Stimulated activated CD8-positive, alpha-beta memory T cell treated with anti-CD3 and anti-CD28 coated beads, Interleukin-15, amount 100 ng/mL, for 4 hours (primary cell): ENCODE data around the gene PPP1R9A.

Source experiments
- DNase-seq, 2 donors: peaks; one replicate each; pipeline ENCODE4 v3.0.0-alpha.2; 2020; ENCODE audit warnings: low read depth in 2 of 2

Gene PPP1R9A

GRCh38 chr7:95028683-95029082 is 121.3 kb downstream of the PPP1R9A start:
- DNase-seq, result no peak

DNA sequence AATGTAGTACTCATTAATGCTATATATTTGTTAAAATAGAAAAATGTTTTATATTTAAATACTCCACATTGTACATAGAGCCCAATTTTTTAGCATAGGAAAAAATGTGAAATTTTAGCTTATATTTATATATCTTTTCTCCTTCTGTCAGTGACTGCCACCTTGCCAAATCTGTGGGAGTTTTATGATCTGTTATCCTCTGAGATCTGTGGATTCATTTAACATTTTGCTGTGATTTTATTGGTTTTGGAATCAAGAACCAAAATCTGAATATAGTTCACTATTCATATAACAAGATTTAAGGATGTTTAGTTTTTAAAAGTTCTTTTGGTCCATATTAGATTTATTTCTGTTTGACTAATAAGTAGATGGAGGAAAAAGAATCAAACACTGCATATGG is 127.9 kb downstream of the PPP1R9A start:
- no peak for DNase-seq

GRCh38 chr7:95041031-95041430 is 133.6 kb downstream of the PPP1R9A start:
- DNase-seq, result no peak

GRCh38 chr7:95045236-95045923 is 138.0 kb downstream of the PPP1R9A start:
- no peak for DNase-seq

GRCh38 chr7:95046494-95047240 is 139.3 kb downstream of the PPP1R9A start:
- DNase-seq, result no peak

- DNase-seq, result no peak
These were observed 139.9 kb downstream of the PPP1R9A start for GRCh38 chr7:95047291-95047690.

DNA sequence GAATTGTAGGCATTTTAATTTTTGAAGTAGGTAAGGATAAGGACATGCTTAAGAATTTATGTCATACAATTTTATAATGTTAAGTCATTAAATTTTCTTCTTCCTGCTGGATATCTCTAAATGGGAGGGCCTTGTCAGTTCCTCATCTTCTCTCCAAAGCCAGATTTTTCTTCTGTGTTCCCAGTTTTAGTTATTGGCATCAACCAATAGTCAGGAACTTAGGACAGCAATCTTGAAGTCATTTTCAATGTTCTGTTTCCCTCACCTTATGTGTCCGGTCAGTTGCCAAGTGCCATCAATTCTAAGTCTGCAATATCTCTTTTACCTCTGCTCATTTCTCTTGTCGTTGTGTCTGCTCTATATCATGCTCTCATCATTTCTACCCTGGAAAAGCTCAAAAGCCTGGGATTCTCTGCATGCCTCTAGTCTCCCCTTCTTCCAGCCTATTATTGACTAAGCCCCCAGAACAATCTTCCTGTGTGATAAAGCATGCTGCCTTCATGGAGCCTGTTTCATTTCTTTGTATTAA is 145.2 kb downstream of the PPP1R9A start:
- DNase-seq, result no peak

DNA sequence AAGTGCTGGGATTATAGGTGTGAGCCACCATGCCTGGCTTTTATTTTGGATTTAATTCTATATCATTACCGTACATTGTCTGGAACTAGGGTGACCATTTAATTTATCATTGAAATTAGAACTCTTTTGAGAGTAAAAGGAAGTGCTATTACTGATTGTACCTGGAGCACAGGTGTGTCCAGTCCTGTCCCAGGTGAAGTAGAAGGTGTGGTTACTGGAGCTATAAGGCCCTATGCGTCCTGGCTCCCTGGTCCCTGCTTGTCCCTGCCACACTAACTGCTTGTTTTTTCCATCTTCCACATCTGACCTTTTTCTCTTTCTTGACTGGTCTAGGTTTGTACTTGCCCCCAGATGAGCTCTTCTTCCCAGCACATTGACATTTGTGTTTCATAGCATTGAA is 147.0 kb downstream of the PPP1R9A start:
- DNase-seq, result no peak

DNA sequence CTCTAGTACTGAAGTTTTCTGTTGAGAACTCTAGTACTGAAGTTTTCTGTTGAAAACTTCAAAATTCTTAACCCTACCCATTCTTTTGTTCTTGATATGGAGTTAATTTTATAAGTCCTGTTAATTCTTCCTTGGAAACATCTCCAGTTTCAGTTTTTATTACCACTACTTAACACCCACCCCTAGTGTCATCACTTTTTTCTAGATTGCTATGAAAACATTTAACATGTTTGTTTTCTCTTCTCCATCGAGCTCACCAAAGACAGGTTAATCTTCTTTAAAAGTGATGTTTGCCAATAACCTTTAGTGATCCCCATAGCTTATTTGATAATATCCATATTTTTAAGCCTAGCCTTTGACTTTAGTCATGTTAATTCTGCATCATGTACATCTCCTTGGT is 147.9 kb downstream of the PPP1R9A start:
- no peak for DNase-seq

- no peak for DNase-seq
These were observed 148.8 kb downstream of the PPP1R9A start for GRCh38 chr7:95056107-95056739.

DNA sequence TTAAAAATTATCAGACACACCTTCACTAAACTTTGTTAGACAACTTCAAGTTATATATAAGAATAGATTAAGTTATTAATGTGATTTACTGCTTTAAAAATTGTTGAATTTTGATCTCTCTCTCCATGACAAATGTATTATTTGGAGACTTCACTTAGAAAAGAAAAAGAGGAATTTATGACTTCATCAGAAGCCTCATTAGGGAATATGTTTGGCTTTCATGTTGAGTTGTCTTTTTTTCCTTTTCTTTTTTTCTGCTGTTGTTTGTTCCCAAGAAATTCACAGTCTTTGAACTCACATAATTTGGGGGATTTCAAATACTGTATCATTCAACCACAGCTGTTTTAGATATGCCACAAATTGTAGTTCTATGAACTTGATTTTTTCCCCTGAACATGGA is 149.5 kb downstream of the PPP1R9A start:
- no peak for DNase-seq

DNA sequence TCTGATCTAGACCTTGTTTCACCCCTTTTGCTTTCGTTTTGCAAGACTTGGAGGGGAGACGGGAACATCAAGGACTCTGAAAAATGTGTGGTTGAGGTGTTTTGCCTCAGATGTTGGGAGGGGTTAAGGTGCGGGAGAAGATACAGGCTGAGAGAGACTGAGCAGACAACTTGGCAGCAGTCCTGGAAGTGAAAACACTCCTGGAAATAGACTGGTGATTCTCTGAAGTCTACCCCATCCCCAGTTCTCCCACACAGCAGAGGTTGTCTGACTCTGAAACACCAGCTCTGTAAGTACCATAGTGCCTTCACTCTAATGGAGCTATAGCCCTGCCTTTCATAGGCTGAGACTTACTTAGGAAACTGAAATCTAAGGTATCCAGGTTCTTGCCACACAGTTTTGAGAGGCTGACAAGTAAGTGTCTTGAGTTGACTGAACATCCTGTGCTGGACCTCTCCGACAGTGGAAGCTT is 152.5 kb downstream of the PPP1R9A start:
- DNase-seq, result no peak

GRCh38 chr7:95062901-95063300 is 155.5 kb downstream of the PPP1R9A start:
- no peak for DNase-seq

- no peak for DNase-seq
These were observed 159.5 kb downstream of the PPP1R9A start for GRCh38 chr7:95066737-95067530.

DNA sequence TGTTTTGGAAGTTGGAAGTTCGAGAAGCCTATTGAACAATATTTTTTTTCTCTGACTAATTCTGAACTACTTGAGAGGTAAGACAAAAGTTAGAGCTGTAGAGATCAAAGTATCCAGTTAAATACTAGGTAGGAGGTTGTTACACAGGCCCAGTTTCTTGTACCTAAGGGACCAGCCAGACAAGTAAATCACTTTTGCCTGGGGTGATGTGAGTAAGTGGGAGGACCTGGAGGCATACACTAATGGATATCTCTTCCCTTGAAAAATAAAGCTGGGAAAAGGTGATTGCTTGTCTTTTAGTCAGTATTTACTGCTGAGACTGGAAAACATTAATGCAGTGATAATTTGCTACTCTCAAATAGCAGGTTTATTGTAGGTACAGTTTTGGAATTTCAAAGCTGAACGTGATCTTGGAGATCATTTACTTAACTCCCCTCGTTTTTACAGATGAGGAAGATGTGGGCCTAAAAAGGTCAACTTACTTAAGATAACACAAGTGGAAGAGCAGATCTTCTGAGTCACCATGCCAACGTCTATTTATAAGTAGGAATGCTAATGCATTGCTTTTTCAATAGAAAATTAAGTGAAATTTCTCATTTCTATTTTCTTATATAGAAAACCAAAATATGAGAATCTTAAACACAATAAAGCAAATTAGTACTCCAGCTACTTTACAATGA is 181.3 kb downstream of the PPP1R9A start:
- DNase-seq, result no peak

DNA sequence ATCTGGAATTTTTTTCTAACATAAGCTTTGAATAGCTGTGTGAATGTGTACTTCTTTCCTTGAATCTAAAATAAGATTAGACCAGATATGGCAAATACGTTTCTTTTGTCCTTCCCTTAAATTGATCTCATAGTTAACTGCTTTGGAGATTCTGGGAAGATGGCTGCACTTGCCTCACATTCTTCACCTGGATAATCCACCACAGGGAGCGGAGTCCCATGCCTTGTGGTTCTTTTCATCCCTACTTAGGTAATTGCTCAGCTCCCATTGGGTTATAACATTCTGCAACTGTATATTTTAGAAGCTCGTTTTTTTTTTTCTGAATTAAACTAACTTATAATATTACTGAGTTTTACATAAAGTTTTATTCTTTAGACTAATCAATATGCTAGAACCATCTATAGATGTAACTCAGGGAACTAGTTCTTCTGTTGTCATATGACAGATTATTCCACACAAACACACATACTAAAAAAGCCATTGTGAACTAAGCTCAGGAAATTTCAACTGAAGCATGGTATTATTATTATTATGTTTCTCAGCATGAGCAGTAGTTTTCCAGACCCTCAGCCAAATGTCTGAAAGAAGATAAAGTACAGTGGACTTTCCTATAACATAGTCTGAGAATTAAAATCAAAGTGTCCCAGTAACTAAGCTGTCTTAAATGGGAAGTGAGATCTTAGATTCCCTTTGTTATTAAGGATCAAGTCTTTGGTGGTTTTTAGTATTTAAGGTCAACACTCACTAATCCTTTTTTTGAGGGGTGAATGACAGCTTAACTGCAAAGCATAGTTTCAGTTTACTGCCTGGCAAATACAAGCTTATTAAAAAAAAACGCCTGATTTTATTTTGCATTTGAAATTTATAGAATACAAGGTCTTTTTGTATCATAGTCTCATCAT is 182.3 kb downstream of the PPP1R9A start:
- no peak for DNase-seq

DNA sequence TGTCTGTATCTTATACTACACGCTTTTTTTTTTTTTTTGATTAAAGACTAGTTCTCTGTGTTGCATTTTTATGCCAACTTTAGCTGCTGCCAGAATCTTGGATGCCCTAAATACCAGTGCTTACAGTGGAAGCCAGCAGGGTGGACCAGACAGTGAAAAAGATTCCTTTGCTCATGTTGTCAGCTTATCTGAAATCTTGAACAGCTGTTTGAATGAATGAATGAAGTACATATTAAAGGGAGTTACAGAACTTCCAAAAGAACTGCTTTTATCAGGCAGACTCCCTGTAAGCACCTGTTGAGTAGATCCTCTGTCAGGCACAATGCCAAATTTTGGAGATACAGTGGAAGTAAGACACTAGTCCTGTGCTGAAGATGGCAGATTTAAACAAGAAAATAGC is 184.9 kb downstream of the PPP1R9A start:
- DNase-seq, result no peak

- no peak for DNase-seq
These were observed 188.0 kb downstream of the PPP1R9A start for GRCh38 chr7:95095259-95095965.

GRCh38 chr7:95095966-95096540 is 188.7 kb downstream of the PPP1R9A start:
- DNase-seq, result no peak
